ENCODE data around the gene TNFRSF8. TPM values are rescaled to one million over a fixed set of nuclear protein-coding genes. Genes with fewer than 3 reads are reported as not detected.

TNFRSF8 gene
- total RNA-seq, 2 experiments from 2014 or later = 6.0 to 6.5 TPM

DNA sequence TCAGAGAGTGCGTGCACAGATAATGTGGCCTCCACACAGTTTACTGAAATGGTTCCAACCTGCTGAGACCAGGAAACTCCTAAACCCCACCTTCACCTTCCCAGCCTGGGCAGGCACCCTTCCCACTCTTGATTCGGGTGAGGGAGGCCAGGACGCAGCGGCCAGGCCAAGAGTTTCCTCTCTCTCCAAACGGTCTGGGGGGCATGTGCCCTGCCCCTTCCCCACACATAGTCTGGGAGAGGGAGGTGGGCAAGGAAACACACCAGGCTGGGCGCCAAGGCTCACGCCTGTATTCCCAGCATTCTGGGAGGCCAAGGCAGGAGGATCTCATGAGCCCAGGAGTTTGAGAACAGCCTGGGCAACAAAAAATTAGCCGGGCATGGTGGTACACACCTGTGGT is 9.6 kb downstream of the TNFRSF8 start:
- Mint-ChIP-seq H3K9me3 (no peaks in the 10 kb centered on the region), H3K4me1 (peaks cover 30% of the 10 kb centered on the region), H3K27ac (no peak overlapping the region), H3K4me3 (no peak overlapping the region), H3K27me3 (no peaks in the 10 kb centered on the region), H3K36me3 (ENCODE audit: low read depth) (peaks cover 4% of the 10 kb centered on the region)
- no peak for DNase-seq
- ChIA-PET POLR2A (no interaction called here), CTCF (interaction anchor here (1.7 kb wide), 1 partner anchor 15 kb away, joined by 6 read pairs; no protein-coding TSS in a partner anchor)

DNA sequence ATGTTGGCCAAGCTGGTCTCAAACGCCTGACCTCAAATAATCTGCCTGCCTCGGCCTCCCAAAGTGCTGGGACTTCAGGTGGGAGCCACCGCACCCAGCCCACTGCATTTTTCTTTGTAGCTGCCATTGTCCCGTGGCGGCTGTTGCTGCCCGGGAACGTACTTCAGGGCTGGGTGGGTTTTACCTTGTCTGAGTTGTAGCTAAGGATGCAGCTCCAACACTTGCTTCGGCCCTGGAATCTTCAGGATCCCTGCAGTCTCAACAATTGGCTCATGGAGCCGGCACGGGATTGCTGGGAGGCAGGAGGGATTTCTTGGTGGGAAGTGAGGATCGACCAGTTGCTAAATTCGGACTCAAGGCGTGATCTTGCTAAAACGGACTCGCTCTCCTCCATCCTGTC is 10.7 kb downstream of the TNFRSF8 start:
- ChIA-PET CTCF (no interaction called here), POLR2A (interaction anchor here (0.7 kb wide), 1 partner anchor 23 kb away, joined by 3 read pairs; no protein-coding TSS in a partner anchor)
- Mint-ChIP-seq H3K4me3 (no peak overlapping the region), H3K36me3 (ENCODE audit: low read depth) (peaks cover 4% of the 10 kb centered on the region), H3K27me3 (no peaks in the 10 kb centered on the region), H3K9me3 (no peaks in the 10 kb centered on the region), H3K4me1 (peaks cover 23% of the 10 kb centered on the region), H3K27ac (no peak overlapping the region)
- no peak for DNase-seq

- no peaks in the 10 kb centered on the region for H3K9me3 Mint-ChIP-seq
- peaks cover 17% of the 10 kb centered on the region for H3K4me1 Mint-ChIP-seq
- H3K36me3 Mint-ChIP-seq (ENCODE audit: low read depth) = peaks cover 4% of the 10 kb centered on the region
- ChIA-PET CTCF (interaction anchor here (0.7 to 0.8 kb wide), 2 partner anchors 10 to 104 kb away, joined by 3 to 4 read pairs; no protein-coding TSS in a partner anchor), POLR2A (no interaction called here)
- no peak for DNase-seq
- H3K27ac Mint-ChIP-seq = no peak overlapping the region
- H3K4me3 Mint-ChIP-seq = no peak overlapping the region
- no peaks in the 10 kb centered on the region for H3K27me3 Mint-ChIP-seq
Observed at GRCh38 chr1:12075195-12076114, 12.4 kb downstream of the TNFRSF8 start.

- H3K9me3 Mint-ChIP-seq = peaks cover 1% of the 10 kb centered on the region
- H3K27ac Mint-ChIP-seq = no peak overlapping the region
- DNase-seq = no peak
- ChIA-PET CTCF (interaction anchor here (0.5 to 1.4 kb wide), 3 partner anchors 12 to 57 kb away, joined by 3 to 4 read pairs (median 3); no protein-coding TSS in a partner anchor), POLR2A (interaction anchor here (0.7 to 1.1 kb wide), 2 partner anchors 9 to 168 kb away, joined by 3 to 5 read pairs; no protein-coding TSS in a partner anchor)
- no peaks in the 10 kb centered on the region for H3K27me3 Mint-ChIP-seq
- peaks cover 7% of the 10 kb centered on the region for H3K36me3 Mint-ChIP-seq (ENCODE audit: low read depth)
- H3K4me1 Mint-ChIP-seq = peaks cover 21% of the 10 kb centered on the region
- no peak overlapping the region for H3K4me3 Mint-ChIP-seq
Observed at GRCh38 chr1:12076425-12077005, 13.4 kb downstream of the TNFRSF8 start.

DNA sequence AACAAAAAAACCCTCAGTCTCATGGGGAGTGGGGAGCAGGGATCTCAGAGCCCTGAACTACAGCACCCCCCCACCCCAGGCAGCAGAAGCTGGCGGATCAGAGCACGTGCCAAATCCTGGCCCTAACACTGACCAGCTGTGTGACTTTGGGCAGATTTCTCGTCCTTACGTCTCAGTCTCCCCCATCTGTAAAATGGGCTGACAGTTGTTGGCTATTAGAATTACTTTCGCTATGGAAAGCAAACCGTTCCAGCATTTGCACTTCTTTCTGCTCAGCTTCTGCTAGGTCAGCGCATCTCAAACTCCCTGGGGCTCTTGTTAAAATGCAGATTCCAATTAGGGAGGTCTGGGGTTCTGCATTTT is 15.5 kb downstream of the TNFRSF8 start:
- Mint-ChIP-seq H3K36me3 (ENCODE audit: low read depth) (peaks cover 23% of the 10 kb centered on the region), H3K27ac (no peak overlapping the region), H3K27me3 (no peaks in the 10 kb centered on the region), H3K9me3 (peaks cover 16% of the 10 kb centered on the region), H3K4me3 (no peak overlapping the region), H3K4me1 (peaks cover 37% of the 10 kb centered on the region)
- no peak for DNase-seq
- POLR2A ChIA-PET = interaction anchor here (0.6 kb wide), 1 partner anchor 127 kb away, joined by 6 read pairs; no protein-coding TSS in a partner anchor
- CTCF ChIA-PET = interaction anchor here (0.8 to 5.0 kb wide), 10 partner anchors 8 to 84 kb away, joined by 3 to 36 read pairs (median 6); no protein-coding TSS in a partner anchor

DNA sequence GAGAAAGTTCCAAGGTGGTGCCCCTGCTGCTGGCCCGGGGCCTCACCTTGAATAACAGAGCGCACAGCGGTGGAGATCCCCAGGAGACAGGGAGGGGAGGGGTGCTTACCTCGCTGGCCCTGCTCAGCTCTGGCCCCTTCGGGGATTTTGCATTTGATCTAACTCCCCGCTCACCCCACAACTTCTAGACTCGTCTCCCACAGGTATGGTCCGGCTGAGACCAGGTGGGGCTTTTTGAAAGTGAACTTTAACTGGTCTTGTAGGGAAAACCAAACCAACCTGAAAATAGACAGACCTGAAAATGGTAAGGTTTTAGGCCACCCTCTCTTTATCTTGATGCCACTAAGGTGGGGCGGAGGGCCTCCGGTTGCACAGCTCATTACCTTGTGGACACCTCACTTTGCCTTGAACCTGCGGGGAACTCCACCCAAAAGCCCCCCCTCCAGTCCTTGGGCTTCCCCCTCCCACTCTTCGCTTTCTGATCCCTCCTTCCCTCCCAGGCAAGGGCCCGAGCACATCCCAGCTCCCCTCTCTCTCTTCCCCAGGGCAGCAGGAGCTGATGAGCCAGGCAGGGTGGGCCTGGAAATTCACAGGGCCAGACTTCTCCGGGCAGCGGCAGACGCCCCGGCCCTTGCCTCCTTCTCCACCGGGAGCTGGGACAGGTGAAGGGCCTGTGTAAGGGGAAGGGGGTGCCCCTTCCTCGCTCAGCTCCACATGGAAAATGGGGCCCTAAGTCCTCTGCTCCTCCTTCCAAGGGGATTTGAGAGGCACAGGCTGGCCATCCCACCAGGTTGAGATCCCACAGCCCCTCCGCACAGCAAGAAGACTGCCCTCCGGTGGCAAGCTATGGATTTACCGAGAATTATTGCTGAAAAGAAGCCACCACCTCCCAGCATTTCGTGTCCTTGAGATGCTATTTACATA is 16.1 kb downstream of the TNFRSF8 start:
- peak; percentile 51 for DNase-seq
- Mint-ChIP-seq H3K27ac (peak overlapping the region; percentile 72), H3K4me1 (peaks cover 37% of the 10 kb centered on the region), H3K9me3 (peaks cover 21% of the 10 kb centered on the region), H3K27me3 (no peaks in the 10 kb centered on the region), H3K36me3 (ENCODE audit: low read depth) (peaks cover 28% of the 10 kb centered on the region), H3K4me3 (no peak overlapping the region)
- ChIA-PET POLR2A (interaction anchor here (0.6 to 1.3 kb wide), 3 partner anchors 9 to 171 kb away, joined by 4 to 6 read pairs (median 4); no protein-coding TSS in a partner anchor), CTCF (interaction anchor here (0.8 to 5.0 kb wide), 18 partner anchors 9 to 85 kb away, joined by 3 to 36 read pairs (median 4); partner anchors contain the start of gene TNFRSF8)

- ChIA-PET POLR2A (interaction anchor here (0.7 to 1.3 kb wide), 2 partner anchors 8 to 172 kb away, joined by 4 read pairs; no protein-coding TSS in a partner anchor), CTCF (interaction anchor here (0.9 to 5.0 kb wide), 13 partner anchors 8 to 79 kb away, joined by 3 to 36 read pairs (median 4); partner anchors contain the start of gene TNFRSF8)
- Mint-ChIP-seq H3K4me1 (peaks cover 37% of the 10 kb centered on the region), H3K27ac (no peak overlapping the region), H3K27me3 (no peaks in the 10 kb centered on the region), H3K36me3 (ENCODE audit: low read depth) (peaks cover 28% of the 10 kb centered on the region), H3K4me3 (no peak overlapping the region), H3K9me3 (peaks cover 21% of the 10 kb centered on the region)
- no peak for DNase-seq
Observed at GRCh38 chr1:12080156-12080555, 17.1 kb downstream of the TNFRSF8 start.

GRCh38 chr1:12080773-12081556 is 17.9 kb downstream of the TNFRSF8 start:
- Mint-ChIP-seq H3K27ac (peak overlapping the region; percentile 68), H3K27me3 (no peaks in the 10 kb centered on the region), H3K36me3 (ENCODE audit: low read depth) (peaks cover 30% of the 10 kb centered on the region), H3K4me3 (no peak overlapping the region), H3K4me1 (peaks cover 38% of the 10 kb centered on the region), H3K9me3 (peaks cover 21% of the 10 kb centered on the region)
- ChIA-PET POLR2A (no interaction called here), CTCF (interaction anchor here (1.2 to 5.0 kb wide), 4 partner anchors 8 to 29 kb away, joined by 3 to 36 read pairs (median 13); no protein-coding TSS in a partner anchor)
- no peak for DNase-seq

- H3K9me3 Mint-ChIP-seq = peaks cover 25% of the 10 kb centered on the region
- ChIA-PET CTCF (interaction anchor here (5.0 kb wide), 1 partner anchor 14 kb away, joined by 36 read pairs; no protein-coding TSS in a partner anchor), POLR2A (no interaction called here)
- peaks cover 36% of the 10 kb centered on the region for H3K36me3 Mint-ChIP-seq (ENCODE audit: low read depth)
- no peaks in the 10 kb centered on the region for H3K27me3 Mint-ChIP-seq
- no peak overlapping the region for H3K4me3 Mint-ChIP-seq
- DNase-seq = peak; percentile 16
- peak overlapping the region; percentile 68 for H3K27ac Mint-ChIP-seq
- peaks cover 45% of the 10 kb centered on the region for H3K4me1 Mint-ChIP-seq
Observed at GRCh38 chr1:12081648-12082396, 18.7 kb downstream of the TNFRSF8 start.

DNA sequence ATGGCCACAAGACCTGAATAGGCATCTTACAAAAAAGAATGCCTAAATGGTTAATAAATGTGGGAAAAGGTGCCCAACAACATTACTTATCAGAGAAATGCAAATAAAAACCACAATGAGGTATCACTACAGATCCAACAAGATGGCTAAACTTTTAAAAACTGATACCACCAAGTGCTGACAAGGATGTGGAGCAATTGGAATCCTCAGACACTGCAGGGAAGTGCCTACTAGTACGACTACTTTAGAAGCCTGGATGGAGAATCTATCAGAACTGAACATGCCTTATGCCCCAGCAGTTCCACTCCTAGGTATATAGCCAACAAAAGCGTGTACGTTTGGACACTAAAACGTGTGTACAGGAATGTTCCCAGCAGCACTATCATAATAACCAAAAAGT is 19.9 kb downstream of the TNFRSF8 start:
- Mint-ChIP-seq H3K27ac (no peak overlapping the region), H3K4me3 (no peak overlapping the region), H3K4me1 (peaks cover 54% of the 10 kb centered on the region), H3K36me3 (ENCODE audit: low read depth) (peaks cover 37% of the 10 kb centered on the region), H3K9me3 (peaks cover 31% of the 10 kb centered on the region), H3K27me3 (no peaks in the 10 kb centered on the region)
- POLR2A ChIA-PET = no interaction called here
- CTCF ChIA-PET = no interaction called here
- no peak for DNase-seq

GRCh38 chr1:12083766-12084165 is 20.7 kb downstream of the TNFRSF8 start:
- Mint-ChIP-seq H3K27ac (no peak overlapping the region), H3K9me3 (peaks cover 31% of the 10 kb centered on the region), H3K36me3 (ENCODE audit: low read depth) (peaks cover 37% of the 10 kb centered on the region), H3K27me3 (no peaks in the 10 kb centered on the region), H3K4me1 (peaks cover 60% of the 10 kb centered on the region), H3K4me3 (no peak overlapping the region)
- CTCF ChIA-PET = no interaction called here
- DNase-seq = no peak
- POLR2A ChIA-PET = no interaction called here
